Natural killer cell (primary cell): Measurements from ENCODE around the gene CABLES2. TPM values are rescaled to one million over a fixed set of nuclear protein-coding genes. Genes with fewer than 3 reads are reported as not detected.
A peak's percentile ranks its signal among the peaks of the same experiment; 100 is the strongest.

ENCODE experiments used
- ATAC-seq, 3 donors: fragments of 150-1000 bp in 2 of 3; fragments of 200-7000 bp in 1 of 3; cut with Tn5 transposase; 1 replicate in 1 of 3; 2 replicates in 2 of 3; pipeline ENCODE4 v1.10.0; 2021; ENCODE audit warnings: mild to moderate bottlenecking in 2 of 3, moderate library complexity in 2 of 3
- DNase-seq, 2 donors: peaks; one replicate each; pipeline versions ENCODE4 v3.0.0 to v3.0.0-alpha.2; 2013 to 2021; ENCODE audit warnings: mixed read lengths in 1 of 2
- H3K27ac ChIP-seq: one replicate; pipeline ENCODE4 v1.5.1; 2013; ENCODE audit warnings: mild to moderate bottlenecking, low read length
- H3K27me3 ChIP-seq: one replicate; pipeline ENCODE4 v1.6.1; 2013; ENCODE audit warnings: low read length; ENCODE audit not compliant: control insufficient read depth, insufficient read depth
- H3K36me3 ChIP-seq: one replicate; pipeline ENCODE4 v1.6.1; 2013; ENCODE audit warnings: low read length; ENCODE audit not compliant: control insufficient read depth, insufficient read depth
- H3K4me1 ChIP-seq: one replicate; pipeline ENCODE4 v1.6.1; 2013; ENCODE audit warnings: low read length; ENCODE audit not compliant: control insufficient read depth, insufficient read depth
- H3K4me3 ChIP-seq: one replicate; pipeline ENCODE4 v1.5.1; 2013; ENCODE audit warnings: low read length
- H3K9me3 ChIP-seq: one replicate; pipeline ENCODE4 v1.6.1; 2013; ENCODE audit warnings: low read length; ENCODE audit not compliant: control insufficient read depth, insufficient read depth
- H3K27ac Mint-ChIP-seq, 2 donors: one replicate each; pipeline ENCODE4 v1.8.0; 2022; ENCODE audit warnings: mild to moderate bottlenecking in 2 of 2, mixed read lengths in 2 of 2, moderate library complexity in 1 of 2
- H3K27me3 Mint-ChIP-seq, 2 donors: one replicate each; pipeline ENCODE4 v1.8.0; 2022; ENCODE audit warnings: low read depth in 2 of 2, mixed read lengths in 2 of 2
- H3K36me3 Mint-ChIP-seq: one replicate; pipeline ENCODE4 v1.8.0; 2022; ENCODE audit warnings: mixed read lengths
- H3K4me1 Mint-ChIP-seq, 2 donors: one replicate each; pipeline ENCODE4 v1.8.0; 2022; ENCODE audit warnings: mixed read lengths in 2 of 2
- H3K4me3 Mint-ChIP-seq: one replicate; pipeline ENCODE4 v1.8.0; 2022; ENCODE audit warnings: mild to moderate bottlenecking, moderate library complexity, mixed read lengths
- H3K9me3 Mint-ChIP-seq, 2 donors: one replicate each; pipeline ENCODE4 v1.8.0; 2022; ENCODE audit warnings: mixed read lengths in 2 of 2
- WGBS: methylation state at CpG from one replicate; pipeline ENCODE4 v1.1.7; 2013; ENCODE audit warnings: missing lambda C conversion rate; ENCODE audit not compliant: insufficient coverage; 5-methylcytosine and 5-hydroxymethylcytosine counted together
- intact Hi-C: fragments of 100-400 bp; cut with micrococcal nuclease; formaldehyde crosslinking; loops from one replicate; pipeline ENCODE4 v1.14.2; 2022
- total RNA-seq, 4 donors: library from RNA; stranded (reverse); fragments of 120-200 nt in 1 of 4; gene quantifications; one replicate each; pipeline versions ENCODE4 v1.2.3 to v1.2.4, GENCODE V29; 2013 to 2022
- TF ChIP-seq, protein P1 (sequence below): fragments of 200-600 bp; IDR thresholded peaks from one replicate; pipeline ENCODE4 v1.8.0; 2022; ENCODE audit warnings: antibody characterized with exemption

Gene CABLES2, protein sequence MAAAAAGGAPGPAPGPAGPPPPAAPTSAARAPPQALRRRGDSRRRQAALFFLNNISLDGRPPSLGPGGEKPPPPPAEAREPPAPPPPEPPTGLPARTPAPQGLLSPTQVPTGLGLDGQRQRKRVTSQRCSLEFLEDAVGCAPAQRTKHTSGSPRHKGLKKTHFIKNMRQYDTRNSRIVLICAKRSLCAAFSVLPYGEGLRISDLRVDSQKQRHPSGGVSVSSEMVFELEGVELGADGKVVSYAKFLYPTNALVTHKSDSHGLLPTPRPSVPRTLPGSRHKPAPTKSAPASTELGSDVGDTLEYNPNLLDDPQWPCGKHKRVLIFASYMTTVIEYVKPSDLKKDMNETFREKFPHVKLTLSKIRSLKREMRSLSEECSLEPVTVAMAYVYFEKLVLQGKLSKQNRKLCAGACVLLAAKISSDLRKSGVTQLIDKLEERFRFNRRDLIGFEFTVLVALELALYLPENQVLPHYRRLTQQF
- 1 to 10 TPM; 8.0 to 9.3 (median 8.4) TPM for total RNA-seq
- total RNA-seq (2013): 3.2 TPM

DNA sequence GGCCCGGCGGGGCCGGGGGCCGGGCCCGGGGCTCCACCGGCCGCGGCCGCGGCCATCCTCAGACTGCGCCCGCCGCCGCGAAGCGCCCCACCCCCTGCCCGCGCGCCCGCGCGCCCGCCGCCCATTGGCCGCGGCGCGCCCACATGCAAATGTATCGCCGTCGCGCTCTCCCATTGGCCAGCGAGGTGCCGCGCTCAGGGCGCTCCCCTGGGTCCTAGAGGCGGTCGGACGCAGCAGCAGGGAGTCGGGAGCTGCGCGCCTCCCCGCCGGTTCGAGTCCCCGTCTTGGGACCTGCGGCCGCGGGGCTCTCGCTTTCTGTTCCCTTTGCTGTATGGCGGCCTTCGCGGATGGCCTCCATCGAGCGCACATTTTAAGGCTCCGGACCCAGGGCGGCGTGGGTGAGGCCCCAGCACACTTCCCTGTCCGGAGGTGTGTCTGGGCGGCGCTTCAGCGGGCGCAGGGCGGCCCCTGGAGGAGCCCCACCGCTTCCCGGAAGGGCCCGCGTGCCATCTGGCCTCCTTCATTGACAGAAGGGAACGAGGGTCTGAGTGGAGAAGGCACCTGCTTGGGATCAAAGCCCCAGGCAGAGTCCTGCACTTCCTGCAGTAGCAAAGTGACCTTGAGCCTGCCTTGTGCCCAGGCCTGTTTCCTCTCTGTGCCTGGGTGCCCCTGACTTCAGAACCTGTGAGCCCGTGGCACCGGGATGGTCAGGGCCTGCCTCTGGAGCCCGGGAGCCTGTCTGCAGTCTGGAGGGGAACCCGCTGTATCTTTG, at the start of gene CABLES2:
Gene CABLES2, minus strand, starts transcription at position 65 of the 772 bp plus-strand sequence. Its CDS starts 9 bp downstream, at position 56.
- DNase-seq (peak; percentile 93 to 95), ATAC-seq (peak; percentile 95 to 96 (median 96))
- Mint-ChIP-seq H3K9me3 (no peaks in the 10 kb centered on the region), H3K4me1 (peaks cover 10 to 35% of the 10 kb centered on the region in 2 donors), H3K27ac (peak within 1 kb of the TSS; percentile 65 to 84), H3K4me3 (peak within 1 kb of the TSS; percentile 85), H3K27me3 (no peaks in the 10 kb centered on the region), H3K36me3 (no peaks in the 10 kb centered on the region)
- H3K27me3 ChIP-seq: no peaks in the 10 kb centered on the region
- H3K9me3 ChIP-seq: no peaks in the 10 kb centered on the region
- 6% methylated on average over 73 of the region's 73 CpGs for WGBS
- TF ChIP-seq, protein P1, sequence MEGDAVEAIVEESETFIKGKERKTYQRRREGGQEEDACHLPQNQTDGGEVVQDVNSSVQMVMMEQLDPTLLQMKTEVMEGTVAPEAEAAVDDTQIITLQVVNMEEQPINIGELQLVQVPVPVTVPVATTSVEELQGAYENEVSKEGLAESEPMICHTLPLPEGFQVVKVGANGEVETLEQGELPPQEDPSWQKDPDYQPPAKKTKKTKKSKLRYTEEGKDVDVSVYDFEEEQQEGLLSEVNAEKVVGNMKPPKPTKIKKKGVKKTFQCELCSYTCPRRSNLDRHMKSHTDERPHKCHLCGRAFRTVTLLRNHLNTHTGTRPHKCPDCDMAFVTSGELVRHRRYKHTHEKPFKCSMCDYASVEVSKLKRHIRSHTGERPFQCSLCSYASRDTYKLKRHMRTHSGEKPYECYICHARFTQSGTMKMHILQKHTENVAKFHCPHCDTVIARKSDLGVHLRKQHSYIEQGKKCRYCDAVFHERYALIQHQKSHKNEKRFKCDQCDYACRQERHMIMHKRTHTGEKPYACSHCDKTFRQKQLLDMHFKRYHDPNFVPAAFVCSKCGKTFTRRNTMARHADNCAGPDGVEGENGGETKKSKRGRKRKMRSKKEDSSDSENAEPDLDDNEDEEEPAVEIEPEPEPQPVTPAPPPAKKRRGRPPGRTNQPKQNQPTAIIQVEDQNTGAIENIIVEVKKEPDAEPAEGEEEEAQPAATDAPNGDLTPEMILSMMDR: no peak
- intact Hi-C loops: no loop called here
- H3K27ac ChIP-seq: peak within 1 kb of the TSS; percentile 65
- H3K4me3 ChIP-seq: peak within 1 kb of the TSS; percentile 65
- no peaks in the 10 kb centered on the region for H3K36me3 ChIP-seq
- H3K4me1 ChIP-seq: peaks cover 39% of the 10 kb centered on the region

DNA sequence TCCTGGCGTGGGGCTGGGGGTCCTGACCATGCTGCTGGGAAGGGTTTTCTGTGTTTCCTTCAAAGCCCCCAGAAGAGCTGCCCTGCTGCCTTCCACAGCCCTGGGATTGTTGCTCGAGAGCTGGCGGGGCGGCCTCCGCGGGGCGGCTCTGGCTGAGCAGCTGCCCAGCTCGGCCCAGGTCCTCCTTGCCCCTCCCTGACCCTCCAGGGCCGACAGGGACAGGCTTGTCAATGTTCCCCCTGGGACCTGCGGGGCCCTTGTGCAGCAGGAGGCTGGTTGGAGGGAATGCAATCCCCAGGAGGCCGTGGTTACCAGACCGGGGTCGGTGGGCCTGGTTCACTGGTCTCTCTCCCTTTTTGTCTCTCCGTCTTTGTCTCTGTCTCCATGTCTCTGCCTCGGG, 48.8 kb upstream of the CABLES2 start:
- Histone ChIP-seq H3K4me1 (no peaks in the 10 kb centered on the region), H3K4me3 (no peak overlapping the region), H3K27me3 (no peaks in the 10 kb centered on the region), H3K36me3 (no peaks in the 10 kb centered on the region), H3K9me3 (no peaks in the 10 kb centered on the region), H3K27ac (no peak overlapping the region)
- Mint-ChIP-seq H3K4me3 (no peak overlapping the region), H3K36me3 (no peaks in the 10 kb centered on the region), H3K4me1 (no peaks in the 10 kb centered on the region), H3K27ac (no peak overlapping the region), H3K9me3 (no peaks in the 10 kb centered on the region), H3K27me3 (peaks cover 0 to 7% of the 10 kb centered on the region in 2 donors)
- ATAC-seq (no peak), DNase-seq (no peak)
- 74% methylated on average over 15 of the region's 15 CpGs for WGBS
- TF ChIP-seq, protein P1: no peak
- intact Hi-C loops: no loop called here

DNA sequence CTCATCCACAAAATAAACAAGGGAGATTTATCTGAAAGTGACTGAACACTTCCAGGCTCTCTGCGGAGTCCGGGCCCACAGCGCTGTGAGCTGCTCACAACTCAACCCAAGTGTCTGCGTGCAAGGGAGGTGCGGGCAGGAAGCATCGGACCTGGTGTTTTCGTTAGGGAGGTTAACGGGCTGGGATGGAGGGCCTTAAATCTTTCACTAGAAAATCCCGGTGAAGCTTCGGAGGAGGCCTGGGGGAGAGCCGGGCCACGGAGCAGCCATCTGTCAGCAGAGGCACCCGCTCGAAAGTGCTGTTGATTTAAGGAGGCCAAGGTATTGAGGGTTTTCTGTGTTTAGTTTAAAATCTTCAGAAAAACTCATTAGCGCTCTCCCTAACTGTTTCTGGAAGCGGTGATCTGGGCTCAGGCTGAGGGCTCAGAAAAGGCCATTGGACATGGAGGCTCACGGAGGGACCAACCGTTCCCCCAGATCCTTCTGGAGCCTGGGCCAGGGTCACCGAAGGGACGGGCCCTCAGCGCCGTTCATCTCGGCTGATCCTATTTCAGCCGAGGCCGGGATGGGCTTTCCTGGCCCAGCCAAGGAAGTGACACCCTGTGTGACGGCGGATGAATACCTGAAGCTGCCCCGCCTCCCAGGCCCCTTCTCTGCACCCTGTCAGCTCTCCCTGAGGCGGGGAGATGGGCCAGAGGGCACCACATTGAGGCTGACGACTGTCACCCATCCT, 48.0 kb upstream of the CABLES2 start:
- Histone ChIP-seq H3K27ac (no peak overlapping the region), H3K36me3 (no peaks in the 10 kb centered on the region), H3K9me3 (no peaks in the 10 kb centered on the region), H3K4me1 (no peaks in the 10 kb centered on the region), H3K4me3 (no peak overlapping the region), H3K27me3 (no peaks in the 10 kb centered on the region)
- H3K4me3 Mint-ChIP-seq: no peak overlapping the region
- peaks cover 0 to 7% of the 10 kb centered on the region in 2 donors for H3K27me3 Mint-ChIP-seq
- DNase-seq (no peak), ATAC-seq (no peak)
- H3K4me1 Mint-ChIP-seq: no peaks in the 10 kb centered on the region
- intact Hi-C loops: no loop called here
- WGBS: 60% methylated on average over 30 of the region's 30 CpGs
- H3K27ac Mint-ChIP-seq: no peak overlapping the region
- TF ChIP-seq, protein P1: no peak
- no peaks in the 10 kb centered on the region for H3K36me3 Mint-ChIP-seq
- no peaks in the 10 kb centered on the region for H3K9me3 Mint-ChIP-seq
